ENCODE data around the gene FADS6.

Gene FADS6

DNA sequence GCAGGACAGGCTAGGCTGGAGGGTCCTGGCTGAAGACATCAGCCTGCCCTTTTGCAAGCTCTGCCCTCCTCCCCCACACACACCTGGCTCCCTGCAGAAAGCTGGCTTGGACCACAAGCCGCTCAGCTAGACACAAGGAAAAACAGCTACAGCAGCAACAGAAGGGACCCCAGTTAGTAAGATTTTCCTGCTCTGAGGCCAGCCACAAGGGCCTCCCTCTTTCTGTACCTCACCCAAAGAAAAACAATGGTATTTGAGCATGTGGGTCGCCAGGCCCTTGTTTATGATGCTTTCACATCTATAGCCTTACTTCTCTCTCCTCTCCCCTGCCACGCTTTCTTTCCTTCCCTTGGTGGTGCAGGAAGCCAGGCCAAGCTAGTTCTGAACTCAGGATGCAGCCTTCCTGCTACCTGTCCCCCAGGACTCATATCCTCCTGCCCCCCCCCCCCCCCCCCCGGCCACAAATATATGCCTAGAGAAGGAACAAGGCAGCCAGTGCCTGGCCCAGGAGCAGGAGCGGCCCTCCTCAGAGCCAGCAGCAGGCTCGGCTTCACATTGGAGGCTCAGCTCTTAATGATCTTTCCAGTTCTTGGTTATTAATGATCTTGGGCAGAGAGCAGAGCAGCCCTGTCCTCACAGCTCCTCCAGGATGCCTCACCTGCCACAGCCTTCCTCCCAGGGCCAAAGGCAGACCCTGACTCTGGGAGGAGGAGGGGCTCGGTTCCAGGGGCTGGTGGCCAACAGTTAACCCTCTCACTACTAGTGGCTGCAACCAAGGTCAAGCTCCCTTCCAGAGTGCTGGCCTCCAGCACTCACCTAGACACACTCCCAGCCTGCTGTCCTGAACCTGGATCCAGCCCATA is 53.2 kb downstream of the FADS6 start:
- in situ Hi-C loops (cut with HindIII; ENCODE audit: low sequenced_read_pairs), result no loop called here
- no peak for DNase-seq (ENCODE audit: low read depth, low spot score)
- H3K4me3 ChIP-seq (ENCODE audit: low read depth, low read length), result no peak overlapping the region
- TF ChIP-seq, protein P1, sequence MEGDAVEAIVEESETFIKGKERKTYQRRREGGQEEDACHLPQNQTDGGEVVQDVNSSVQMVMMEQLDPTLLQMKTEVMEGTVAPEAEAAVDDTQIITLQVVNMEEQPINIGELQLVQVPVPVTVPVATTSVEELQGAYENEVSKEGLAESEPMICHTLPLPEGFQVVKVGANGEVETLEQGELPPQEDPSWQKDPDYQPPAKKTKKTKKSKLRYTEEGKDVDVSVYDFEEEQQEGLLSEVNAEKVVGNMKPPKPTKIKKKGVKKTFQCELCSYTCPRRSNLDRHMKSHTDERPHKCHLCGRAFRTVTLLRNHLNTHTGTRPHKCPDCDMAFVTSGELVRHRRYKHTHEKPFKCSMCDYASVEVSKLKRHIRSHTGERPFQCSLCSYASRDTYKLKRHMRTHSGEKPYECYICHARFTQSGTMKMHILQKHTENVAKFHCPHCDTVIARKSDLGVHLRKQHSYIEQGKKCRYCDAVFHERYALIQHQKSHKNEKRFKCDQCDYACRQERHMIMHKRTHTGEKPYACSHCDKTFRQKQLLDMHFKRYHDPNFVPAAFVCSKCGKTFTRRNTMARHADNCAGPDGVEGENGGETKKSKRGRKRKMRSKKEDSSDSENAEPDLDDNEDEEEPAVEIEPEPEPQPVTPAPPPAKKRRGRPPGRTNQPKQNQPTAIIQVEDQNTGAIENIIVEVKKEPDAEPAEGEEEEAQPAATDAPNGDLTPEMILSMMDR (IDR thresholded peaks at IDR 0.05; ENCODE audit: low read depth, low read length), result no peak

DNA sequence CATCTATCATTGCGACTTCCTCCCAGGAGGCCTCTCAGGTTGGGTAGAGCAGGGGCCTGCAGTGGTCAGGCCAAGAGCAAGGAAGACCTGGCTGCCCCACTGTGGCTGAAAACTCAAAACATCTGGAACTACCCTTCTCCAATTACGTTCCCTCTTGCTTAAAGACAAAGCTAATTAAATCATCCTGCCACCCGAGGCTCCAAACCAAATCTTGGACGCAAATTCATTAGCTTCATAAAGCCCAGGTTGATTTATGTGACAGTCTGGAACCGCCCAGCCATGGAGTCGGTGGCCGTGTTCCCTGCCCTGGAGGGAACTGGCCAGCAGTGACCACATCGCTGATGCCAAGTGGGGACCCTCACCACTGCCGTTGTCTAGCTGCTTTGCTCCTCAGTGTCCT is 55.2 kb downstream of the FADS6 start:
- in situ Hi-C loops (cut with HindIII; ENCODE audit: low sequenced_read_pairs), result no loop called here
- no peak overlapping the region for H3K4me3 ChIP-seq (ENCODE audit: low read depth, low read length)
- no peak for DNase-seq (ENCODE audit: low read depth, low spot score)
- TF ChIP-seq, protein P1 (IDR thresholded peaks at IDR 0.05; ENCODE audit: low read depth, low read length), result no peak

GRCh38 chr17:74836691-74837467 is 56.6 kb downstream of the FADS6 start:
- no peak overlapping the region for H3K4me3 ChIP-seq (ENCODE audit: low read depth, low read length)
- no peak for DNase-seq (ENCODE audit: low read depth, low spot score)
- TF ChIP-seq, protein P1 (IDR thresholded peaks at IDR 0.05; ENCODE audit: low read depth, low read length), result no peak
- in situ Hi-C loops (cut with HindIII; ENCODE audit: low sequenced_read_pairs), result no loop called here

GRCh38 chr17:74836191-74836590 is 57.2 kb downstream of the FADS6 start:
- H3K4me3 ChIP-seq (ENCODE audit: low read depth, low read length), result no peak overlapping the region
- DNase-seq (ENCODE audit: low read depth, low spot score), result no peak
- in situ Hi-C loops (cut with HindIII; ENCODE audit: low sequenced_read_pairs), result no loop called here
- TF ChIP-seq, protein P1 (IDR thresholded peaks at IDR 0.05; ENCODE audit: low read depth, low read length), result no peak

DNA sequence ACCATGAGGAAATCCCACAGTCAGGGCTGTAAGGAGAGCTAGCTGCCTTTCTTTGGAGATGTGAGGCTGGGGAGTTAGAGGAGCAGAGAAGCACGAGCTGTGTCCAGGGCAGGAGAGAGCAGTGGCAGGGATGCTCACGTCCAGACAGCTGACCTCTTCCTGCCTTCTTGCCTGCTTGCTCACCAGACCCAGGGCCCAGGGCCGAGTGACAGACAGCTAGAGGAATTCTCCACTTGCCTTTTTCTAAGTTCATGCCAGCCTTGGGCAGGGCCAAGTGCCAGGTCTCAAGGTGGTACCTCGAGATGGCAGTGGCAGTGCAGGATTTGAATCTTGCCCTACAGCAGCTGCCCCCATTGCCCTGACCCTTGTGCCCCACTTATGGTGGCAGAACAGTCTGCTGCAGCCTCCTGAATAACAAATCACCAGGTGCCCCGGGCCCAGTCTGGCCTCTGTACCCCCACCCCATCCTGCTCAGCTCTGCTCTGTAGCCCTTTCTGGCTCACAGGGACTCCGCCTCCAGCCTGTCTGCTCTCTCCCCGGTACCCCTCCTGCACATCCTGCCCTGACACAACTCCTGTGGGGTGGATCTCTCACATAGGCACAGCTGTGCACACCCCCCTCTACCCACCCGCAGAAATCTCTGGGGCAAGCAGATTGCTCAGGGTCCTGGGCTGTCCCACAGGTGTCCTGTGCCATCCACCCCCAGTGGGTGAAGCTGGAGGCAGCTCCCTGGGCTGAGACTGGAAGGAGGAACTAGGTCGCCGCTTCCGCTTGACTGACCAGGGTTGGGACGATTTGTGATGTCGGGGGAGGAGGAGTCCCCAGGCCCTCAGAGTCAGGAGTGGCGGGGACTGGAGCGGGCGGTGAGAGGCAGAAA is 59.7 kb downstream of the FADS6 start:
- in situ Hi-C loops (cut with HindIII; ENCODE audit: low sequenced_read_pairs), result no loop called here
- TF ChIP-seq, protein P1 (IDR thresholded peaks at IDR 0.05; ENCODE audit: low read depth, low read length), result no peak
- H3K4me3 ChIP-seq (ENCODE audit: low read depth, low read length), result no peak overlapping the region
- peak; percentile 9 for DNase-seq (ENCODE audit: low read depth, low spot score)

DNA sequence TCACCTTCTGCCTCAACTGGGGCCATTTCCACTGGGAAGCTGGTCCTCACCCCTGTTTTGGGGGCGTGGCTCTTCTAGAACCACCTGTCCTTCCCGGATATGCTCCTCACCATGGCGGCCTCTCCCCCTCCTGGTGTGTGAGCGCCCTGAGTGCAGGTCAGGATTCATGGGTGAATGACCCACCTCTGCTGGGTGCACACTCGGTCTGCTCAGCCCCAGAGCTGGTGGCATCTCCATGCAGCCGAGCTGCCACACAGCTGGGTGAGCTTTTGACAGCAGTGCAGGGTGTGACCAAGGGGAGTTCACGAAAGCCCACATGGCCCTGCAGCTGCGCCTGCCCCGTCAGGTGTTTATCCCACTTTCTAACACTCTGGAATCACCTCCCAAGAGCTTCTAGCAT is 61.0 kb downstream of the FADS6 start:
- H3K4me3 ChIP-seq (ENCODE audit: low read depth, low read length), result no peak overlapping the region
- DNase-seq (ENCODE audit: low read depth, low spot score), result no peak
- in situ Hi-C loops (cut with HindIII; ENCODE audit: low sequenced_read_pairs), result no loop called here
- TF ChIP-seq, protein P1 (IDR thresholded peaks at IDR 0.05; ENCODE audit: low read depth, low read length), result no peak

Measured in astrocyte of the spinal cord (primary cell).